Body of pancreas (tissue), 4 donors: Measurements from ENCODE around the gene VMAC.

ENCODE experiments used
- POLR2A ChIP-seq, 3 donors: fragments of 450-650 bp; IDR thresholded peaks; one replicate each; pipeline ENCODE4 v1.6.1; 2016; ENCODE audit warnings: antibody characterized with exemption in 3 of 3, mild to moderate bottlenecking in 2 of 3
- TF ChIP-seq, protein P1 (sequence below), 7 experiments: fragments of 450-650 bp in 4 of 7; fragments of 200-600 bp in 3 of 7; sonication (generic) in 3 of 7; IDR thresholded peaks; one replicate each; pipeline ENCODE4 v1.5.1; 2016 to 2019; ENCODE audit warnings: antibody characterized with exemption in 7 of 7

DNA sequence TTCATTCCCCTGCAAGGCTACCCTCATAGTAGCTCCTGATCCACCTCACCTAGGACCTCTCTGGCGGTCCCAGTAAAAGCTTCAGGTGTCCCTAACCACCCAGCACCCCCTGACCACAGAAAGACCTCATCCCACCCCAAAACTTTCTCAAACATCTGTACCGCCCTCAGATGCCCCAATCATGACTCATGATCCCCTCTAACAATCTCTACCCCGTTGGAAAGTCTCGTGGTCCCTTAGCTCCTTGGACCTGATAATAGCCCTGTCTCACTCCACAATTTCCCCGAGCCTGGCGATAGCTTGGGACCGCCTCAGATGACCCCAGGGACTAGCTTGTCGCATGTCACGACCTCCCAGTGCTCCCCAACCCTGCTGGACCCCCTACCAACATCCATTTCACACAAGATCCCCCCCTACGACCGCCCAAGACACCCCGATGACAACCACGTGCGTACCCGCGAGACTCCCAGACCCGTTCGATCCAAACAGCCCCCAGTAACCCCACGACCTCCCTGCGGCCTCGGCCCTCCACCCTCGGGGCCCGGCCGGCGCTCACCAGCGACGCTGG lies 1.5 kb upstream of the VMAC start:
- TF ChIP-seq, protein P1, sequence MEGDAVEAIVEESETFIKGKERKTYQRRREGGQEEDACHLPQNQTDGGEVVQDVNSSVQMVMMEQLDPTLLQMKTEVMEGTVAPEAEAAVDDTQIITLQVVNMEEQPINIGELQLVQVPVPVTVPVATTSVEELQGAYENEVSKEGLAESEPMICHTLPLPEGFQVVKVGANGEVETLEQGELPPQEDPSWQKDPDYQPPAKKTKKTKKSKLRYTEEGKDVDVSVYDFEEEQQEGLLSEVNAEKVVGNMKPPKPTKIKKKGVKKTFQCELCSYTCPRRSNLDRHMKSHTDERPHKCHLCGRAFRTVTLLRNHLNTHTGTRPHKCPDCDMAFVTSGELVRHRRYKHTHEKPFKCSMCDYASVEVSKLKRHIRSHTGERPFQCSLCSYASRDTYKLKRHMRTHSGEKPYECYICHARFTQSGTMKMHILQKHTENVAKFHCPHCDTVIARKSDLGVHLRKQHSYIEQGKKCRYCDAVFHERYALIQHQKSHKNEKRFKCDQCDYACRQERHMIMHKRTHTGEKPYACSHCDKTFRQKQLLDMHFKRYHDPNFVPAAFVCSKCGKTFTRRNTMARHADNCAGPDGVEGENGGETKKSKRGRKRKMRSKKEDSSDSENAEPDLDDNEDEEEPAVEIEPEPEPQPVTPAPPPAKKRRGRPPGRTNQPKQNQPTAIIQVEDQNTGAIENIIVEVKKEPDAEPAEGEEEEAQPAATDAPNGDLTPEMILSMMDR (IDR thresholded peaks at IDR 0.05) = no peak
- TF ChIP-seq POLR2A (IDR thresholded peaks at IDR 0.05) = no peak
